CD4-positive, CD25-positive, alpha-beta regulatory T cell (primary cell): ENCODE results near the gene SPSB2. TPM values are rescaled to one million over a fixed set of nuclear protein-coding genes. Genes with fewer than 3 reads are reported as not detected.
A peak's percentile ranks its signal among the peaks of the same experiment; 100 is the strongest.

ENCODE experiments used
- ATAC-seq, 2 donors: fragments of 150-1000 bp; cut with Tn5 transposase; one replicate each; pipeline ENCODE4 v1.10.0; 2021; ENCODE audit warnings: low read depth in 2 of 2, moderate number of reproducible peaks in 2 of 2, moderate library complexity in 1 of 2
- DNase-seq, 3 donors: peaks; one replicate each; pipeline versions ENCODE4 v3.0.0 to v3.0.0-alpha.2; 2012 to 2022; ENCODE audit warnings: mixed read lengths in 1 of 3
- H3K27ac ChIP-seq: one replicate; pipeline ENCODE4 v1.7.0; 2013; ENCODE audit warnings: mild to moderate bottlenecking, low read length; ENCODE audit not compliant: insufficient read depth, poor library complexity, severe bottlenecking
- H3K27me3 ChIP-seq: one replicate; pipeline ENCODE4 v1.7.0; 2013; ENCODE audit warnings: low read length; ENCODE audit not compliant: control insufficient read depth, insufficient read depth
- H3K36me3 ChIP-seq: one replicate; pipeline ENCODE4 v1.7.0; 2013; ENCODE audit warnings: mild to moderate bottlenecking, low read length, moderate library complexity; ENCODE audit not compliant: control insufficient read depth, insufficient read depth
- H3K4me1 ChIP-seq: 2 replicates; pipeline ENCODE4 v1.7.0; 2013; ENCODE audit warnings: mild to moderate bottlenecking, low read length; ENCODE audit not compliant: insufficient read depth, control insufficient read depth, poor library complexity, severe bottlenecking
- H3K4me3 ChIP-seq: one replicate; pipeline ENCODE4 v1.7.0; 2013; ENCODE audit warnings: low read depth, mild to moderate bottlenecking, low read length, moderate library complexity
- H3K9me3 ChIP-seq, 2 experiments: 1 replicate in 1 of 2; 2 replicates in 1 of 2; pipeline ENCODE4 v1.7.0; 2013; ENCODE audit warnings: low read length in 2 of 2, mild to moderate bottlenecking in 1 of 2, moderate library complexity in 1 of 2; ENCODE audit not compliant: control insufficient read depth in 2 of 2
- H3K27ac Mint-ChIP-seq, 3 donors: one replicate each; pipeline ENCODE4 v1.8.0; 2020 to 2022; ENCODE audit warnings: mild to moderate bottlenecking in 3 of 3, mixed read lengths in 3 of 3, moderate library complexity in 2 of 3
- H3K27me3 Mint-ChIP-seq: one replicate; pipeline ENCODE4 v1.8.0; 2022; ENCODE audit warnings: mild to moderate bottlenecking, mixed read lengths
- H3K36me3 Mint-ChIP-seq: one replicate; pipeline ENCODE4 v1.8.0; 2020; ENCODE audit warnings: mixed read lengths
- H3K4me1 Mint-ChIP-seq, 4 donors: one replicate each; pipeline ENCODE4 v1.8.0; 2020 to 2022; ENCODE audit warnings: mixed read lengths in 4 of 4, mild to moderate bottlenecking in 1 of 4
- H3K4me3 Mint-ChIP-seq, 4 donors: one replicate each; pipeline ENCODE4 v1.8.0; 2020 to 2022; ENCODE audit warnings: mild to moderate bottlenecking in 4 of 4, mixed read lengths in 4 of 4, moderate library complexity in 3 of 4
- H3K9me3 Mint-ChIP-seq, 7 donors: one replicate each; pipeline ENCODE4 v1.8.0; 2020 to 2022; ENCODE audit warnings: mixed read lengths in 7 of 7, mild to moderate bottlenecking in 3 of 7, moderate library complexity in 2 of 7
- polyA plus RNA-seq, 4 donors: library from polyadenylated mRNA; unstranded; fragments of 300-500 nt; fragmentation: Illumina TruSeq; gene quantifications; one replicate each; pipeline ENCODE4 v1.2.3, GENCODE V29; 2021
- total RNA-seq: library from RNA; stranded (reverse); gene quantifications from one replicate; pipeline ENCODE4 v1.2.3, GENCODE V29; 2022

SPSB2 gene
- total and polyA plus RNA-seq, 5 donors from 2014 or later = 8.0 to 19.2 (median 12.4) TPM

GRCh38 chr12:6826125-6826733 lies 46.9 kb downstream of the SPSB2 start:
- DNase-seq = no peak
- Histone ChIP-seq H3K36me3 (no peaks in the 10 kb centered on the region), H3K27me3 (peaks cover 15% of the 10 kb centered on the region), H3K27ac (no peak overlapping the region), H3K4me3 (no peak overlapping the region), H3K9me3 (no peaks in the 10 kb centered on the region), H3K4me1 (peaks cover 28% of the 10 kb centered on the region)
- Mint-ChIP-seq H3K4me3 (peak overlapping the region in 3 of 4 donors; percentile 39 to 59 (median 43)), H3K27me3 (peaks cover 74% of the 10 kb centered on the region), H3K27ac (no peak overlapping the region), H3K4me1 (peaks cover 0 to 40% (median 11%) of the 10 kb centered on the region in 4 donors), H3K9me3 (peaks cover 0 to 3% (median 0%) of the 10 kb centered on the region in 7 donors), H3K36me3 (no peaks in the 10 kb centered on the region)
- ATAC-seq = no peak

GRCh38 chr12:6825398-6826124 lies 47.5 kb downstream of the SPSB2 start:
- H3K4me1 ChIP-seq = peaks cover 34% of the 10 kb centered on the region
- H3K36me3 ChIP-seq = no peaks in the 10 kb centered on the region
- no peaks in the 10 kb centered on the region for H3K9me3 ChIP-seq
- H3K4me3 ChIP-seq = no peak overlapping the region
- ATAC-seq (peak; percentile 57 to 58), DNase-seq (peak; percentile 68 to 78 (median 73))
- Mint-ChIP-seq H3K27me3 (peaks cover 73% of the 10 kb centered on the region), H3K4me3 (peak overlapping the region in 2 of 4 donors; percentile 39 to 59), H3K36me3 (no peaks in the 10 kb centered on the region), H3K9me3 (peaks cover 0 to 3% (median 0%) of the 10 kb centered on the region in 7 donors), H3K27ac (no peak overlapping the region), H3K4me1 (peaks cover 0 to 47% (median 16%) of the 10 kb centered on the region in 4 donors)
- no peak overlapping the region for H3K27ac ChIP-seq
- H3K27me3 ChIP-seq = peaks cover 13% of the 10 kb centered on the region

- H3K4me1 Mint-ChIP-seq = peaks cover 0 to 47% (median 18%) of the 10 kb centered on the region in 4 donors
- DNase-seq (no peak), ATAC-seq (no peak)
- Histone ChIP-seq H3K27ac (no peak overlapping the region), H3K4me3 (no peak overlapping the region), H3K27me3 (peaks cover 10% of the 10 kb centered on the region), H3K4me1 (peaks cover 34% of the 10 kb centered on the region), H3K36me3 (no peaks in the 10 kb centered on the region), H3K9me3 (no peaks in the 10 kb centered on the region)
- H3K27ac Mint-ChIP-seq = no peak overlapping the region
- no peak overlapping the region for H3K4me3 Mint-ChIP-seq
- peaks cover 0 to 3% (median 0%) of the 10 kb centered on the region in 7 donors for H3K9me3 Mint-ChIP-seq
- no peaks in the 10 kb centered on the region for H3K36me3 Mint-ChIP-seq
- peaks cover 66% of the 10 kb centered on the region for H3K27me3 Mint-ChIP-seq
Observed at GRCh38 chr12:6824901-6825381, 48.2 kb downstream of the SPSB2 start.

GRCh38 chr12:6824085-6824775 lies 48.9 kb downstream of the SPSB2 start:
- no peak overlapping the region for H3K27ac Mint-ChIP-seq
- Histone ChIP-seq H3K36me3 (peaks cover 5% of the 10 kb centered on the region), H3K4me1 (peaks cover 28% of the 10 kb centered on the region), H3K4me3 (no peak overlapping the region), H3K9me3 (no peaks in the 10 kb centered on the region), H3K27ac (no peak overlapping the region), H3K27me3 (peaks cover 8% of the 10 kb centered on the region)
- peak overlapping the region in 1 of 4 donors; percentile 15 for H3K4me3 Mint-ChIP-seq
- H3K36me3 Mint-ChIP-seq = no peaks in the 10 kb centered on the region
- H3K9me3 Mint-ChIP-seq = peaks cover 0 to 3% (median 0%) of the 10 kb centered on the region in 7 donors
- H3K27me3 Mint-ChIP-seq = peaks cover 59% of the 10 kb centered on the region
- DNase-seq = no peak
- H3K4me1 Mint-ChIP-seq = peaks cover 0 to 46% (median 18%) of the 10 kb centered on the region in 4 donors
- ATAC-seq = no peak

GRCh38 chr12:6823182-6824084 lies 49.7 kb downstream of the SPSB2 start:
- Mint-ChIP-seq H3K36me3 (no peaks in the 10 kb centered on the region), H3K27me3 (peaks cover 55% of the 10 kb centered on the region), H3K27ac (peak overlapping the region in 1 of 3 donors; percentile 68), H3K9me3 (peaks cover 0 to 3% (median 0%) of the 10 kb centered on the region in 7 donors), H3K4me3 (peak overlapping the region in 1 of 4 donors; percentile 12), H3K4me1 (peaks cover 0 to 41% (median 18%) of the 10 kb centered on the region in 4 donors)
- no peak overlapping the region for H3K27ac ChIP-seq
- peaks cover 8% of the 10 kb centered on the region for H3K27me3 ChIP-seq
- peaks cover 11% of the 10 kb centered on the region for H3K36me3 ChIP-seq
- H3K9me3 ChIP-seq = no peaks in the 10 kb centered on the region
- ATAC-seq (no peak), DNase-seq (no peak)
- no peak overlapping the region for H3K4me3 ChIP-seq
- peaks cover 21% of the 10 kb centered on the region for H3K4me1 ChIP-seq

- peaks cover 5% of the 10 kb centered on the region for H3K36me3 Mint-ChIP-seq
- peaks cover 48% of the 10 kb centered on the region for H3K27me3 Mint-ChIP-seq
- DNase-seq = no peak
- H3K36me3 ChIP-seq = peaks cover 18% of the 10 kb centered on the region
- H3K27ac Mint-ChIP-seq = peak overlapping the region in 1 of 3 donors; percentile 68
- peaks cover 0 to 3% (median 0%) of the 10 kb centered on the region in 7 donors for H3K9me3 Mint-ChIP-seq
- no peak for ATAC-seq
- H3K9me3 ChIP-seq = no peaks in the 10 kb centered on the region
- no peak overlapping the region for H3K4me3 Mint-ChIP-seq
- H3K27ac ChIP-seq = no peak overlapping the region
- H3K27me3 ChIP-seq = peaks cover 8% of the 10 kb centered on the region
- H3K4me1 ChIP-seq = peaks cover 15% of the 10 kb centered on the region
- H3K4me3 ChIP-seq = no peak overlapping the region
- H3K4me1 Mint-ChIP-seq = peaks cover 4 to 41% (median 17%) of the 10 kb centered on the region in 4 donors
Observed at GRCh38 chr12:6822426-6823135, 50.5 kb downstream of the SPSB2 start.
